Colonic mucosa (tissue), 4 donors: Measurements from ENCODE around the gene ZNF680. TPM values are rescaled to one million over a fixed set of nuclear protein-coding genes. Genes with fewer than 3 reads are reported as not detected.

ENCODE experiments used
- DNase-seq: peaks from one replicate; pipeline ENCODE4 v3.0.0-alpha.2; 2020
- H3K27ac ChIP-seq: fragments of 200-600 bp; one replicate; pipeline ENCODE4 v1.8.0; 2021
- H3K27me3 ChIP-seq: fragments of 200-600 bp; one replicate; pipeline ENCODE4 v1.8.0; 2021
- H3K36me3 ChIP-seq: fragments of 200-600 bp; one replicate; pipeline ENCODE4 v1.8.0; 2021
- H3K4me1 ChIP-seq: fragments of 200-600 bp; one replicate; pipeline ENCODE4 v1.8.0; 2021; ENCODE audit warnings: mild to moderate bottlenecking
- H3K4me3 ChIP-seq: fragments of 200-600 bp; one replicate; pipeline ENCODE4 v1.8.0; 2021
- H3K9ac ChIP-seq, 2 donors: one replicate each; pipeline ENCODE4 v1.7.0; 2013; ENCODE audit warnings: control low read depth in 2 of 2, low read depth in 2 of 2, low read length in 2 of 2
- H3K9me3 ChIP-seq: fragments of 200-600 bp; one replicate; pipeline ENCODE4 v1.8.0; 2021
- intact Hi-C: fragments of 100-400 bp; cut with DNase I; formaldehyde crosslinking; loops from one replicate; pipeline ENCODE4 v1.14.1; 2022
- total RNA-seq, 2 donors: library from RNA; stranded (reverse); fragmentation: NEBNext Ultra II Directional in 1 of 2; extraction: Animal tissue kit (Norgen Biotek cat#: 25700) in 1 of 2; gene quantifications; one replicate each; pipeline ENCODE4 v1.2.1, GENCODE V29; 2021
- TF ChIP-seq, protein P1 (sequence below): fragments of 200-600 bp; IDR thresholded peaks from one replicate; pipeline ENCODE4 v1.8.0; 2022; ENCODE audit warnings: antibody characterized with exemption, mild to moderate bottlenecking
- donor health status: healthy.
- donor health status: DM: no; HTN: no; CAD: no.
- donor health status: DM: no; HTN: no; CAD: no.

Gene ZNF680
- total RNA-seq, 2 donors from 2014 or later, result 7.2 to 11.4 TPM

- no peak for DNase-seq
- Histone ChIP-seq H3K9ac (no peak overlapping the region), H3K36me3 (no peaks in the 10 kb centered on the region), H3K4me3 (no peak overlapping the region), H3K9me3 (no peaks in the 10 kb centered on the region), H3K4me1 (no peaks in the 10 kb centered on the region), H3K27ac (no peak overlapping the region), H3K27me3 (no peaks in the 10 kb centered on the region)
- TF ChIP-seq, protein P1, sequence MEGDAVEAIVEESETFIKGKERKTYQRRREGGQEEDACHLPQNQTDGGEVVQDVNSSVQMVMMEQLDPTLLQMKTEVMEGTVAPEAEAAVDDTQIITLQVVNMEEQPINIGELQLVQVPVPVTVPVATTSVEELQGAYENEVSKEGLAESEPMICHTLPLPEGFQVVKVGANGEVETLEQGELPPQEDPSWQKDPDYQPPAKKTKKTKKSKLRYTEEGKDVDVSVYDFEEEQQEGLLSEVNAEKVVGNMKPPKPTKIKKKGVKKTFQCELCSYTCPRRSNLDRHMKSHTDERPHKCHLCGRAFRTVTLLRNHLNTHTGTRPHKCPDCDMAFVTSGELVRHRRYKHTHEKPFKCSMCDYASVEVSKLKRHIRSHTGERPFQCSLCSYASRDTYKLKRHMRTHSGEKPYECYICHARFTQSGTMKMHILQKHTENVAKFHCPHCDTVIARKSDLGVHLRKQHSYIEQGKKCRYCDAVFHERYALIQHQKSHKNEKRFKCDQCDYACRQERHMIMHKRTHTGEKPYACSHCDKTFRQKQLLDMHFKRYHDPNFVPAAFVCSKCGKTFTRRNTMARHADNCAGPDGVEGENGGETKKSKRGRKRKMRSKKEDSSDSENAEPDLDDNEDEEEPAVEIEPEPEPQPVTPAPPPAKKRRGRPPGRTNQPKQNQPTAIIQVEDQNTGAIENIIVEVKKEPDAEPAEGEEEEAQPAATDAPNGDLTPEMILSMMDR, result no peak
- intact Hi-C loops, result no loop called here
Measured at GRCh38 chr7:64606385-64606784, 43.5 kb upstream of the ZNF680 start.

DNA sequence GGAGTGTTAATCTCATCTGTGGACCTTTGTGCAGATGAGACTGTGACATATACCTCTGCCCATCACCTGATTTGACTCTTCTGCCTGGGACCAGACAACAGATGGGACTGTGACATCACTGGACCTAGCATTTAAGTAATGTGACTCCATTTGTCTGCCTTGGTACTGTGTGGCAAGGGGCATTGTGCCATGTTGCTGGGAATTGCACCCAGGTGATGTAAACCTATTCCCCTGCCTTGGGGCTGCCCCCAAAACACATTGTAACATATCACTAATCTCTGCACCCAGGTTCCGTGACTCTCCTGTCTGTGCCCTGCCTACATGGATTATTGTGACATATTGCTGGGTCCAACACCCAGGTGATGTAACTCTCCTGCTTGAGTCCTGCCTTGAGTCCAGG, 40.4 kb upstream of the ZNF680 start:
- intact Hi-C loops, result no loop called here
- Histone ChIP-seq H3K4me1 (no peaks in the 10 kb centered on the region), H3K9me3 (no peaks in the 10 kb centered on the region), H3K4me3 (no peak overlapping the region), H3K27ac (no peak overlapping the region), H3K27me3 (no peaks in the 10 kb centered on the region), H3K9ac (no peak overlapping the region), H3K36me3 (no peaks in the 10 kb centered on the region)
- DNase-seq, result no peak
- TF ChIP-seq, protein P1, result no peak

- H3K9ac ChIP-seq, result no peak overlapping the region
- TF ChIP-seq, protein P1, result no peak
- no peak for DNase-seq
- intact Hi-C loops, result no loop called here
- no peaks in the 10 kb centered on the region for H3K27me3 ChIP-seq
- no peaks in the 10 kb centered on the region for H3K9me3 ChIP-seq
- H3K4me3 ChIP-seq, result no peak overlapping the region
- H3K4me1 ChIP-seq, result no peaks in the 10 kb centered on the region
- H3K36me3 ChIP-seq, result no peaks in the 10 kb centered on the region
- H3K27ac ChIP-seq, result no peak overlapping the region
Measured at GRCh38 chr7:64602518-64602917, 39.6 kb upstream of the ZNF680 start.

- Histone ChIP-seq H3K27me3 (no peaks in the 10 kb centered on the region), H3K9me3 (no peaks in the 10 kb centered on the region), H3K27ac (no peak overlapping the region), H3K9ac (no peak overlapping the region), H3K4me1 (no peaks in the 10 kb centered on the region), H3K4me3 (no peak overlapping the region), H3K36me3 (no peaks in the 10 kb centered on the region)
- no peak for DNase-seq
- intact Hi-C loops, result no loop called here
- TF ChIP-seq, protein P1, result no peak
Measured at GRCh38 chr7:64602086-64602485, 39.2 kb upstream of the ZNF680 start.

GRCh38 chr7:64599359-64599758, 36.5 kb upstream of the ZNF680 start:
- no peak for DNase-seq
- Histone ChIP-seq H3K9ac (no peak overlapping the region), H3K4me3 (no peak overlapping the region), H3K36me3 (no peaks in the 10 kb centered on the region), H3K27ac (no peak overlapping the region), H3K27me3 (no peaks in the 10 kb centered on the region), H3K4me1 (no peaks in the 10 kb centered on the region), H3K9me3 (no peaks in the 10 kb centered on the region)
- TF ChIP-seq, protein P1, result no peak
- intact Hi-C loops, result no loop called here

GRCh38 chr7:64590971-64591370, 28.1 kb upstream of the ZNF680 start:
- no peak overlapping the region for H3K27ac ChIP-seq
- intact Hi-C loops, result no loop called here
- H3K9ac ChIP-seq, result no peak overlapping the region
- no peak overlapping the region for H3K4me3 ChIP-seq
- H3K9me3 ChIP-seq, result no peaks in the 10 kb centered on the region
- TF ChIP-seq, protein P1, result no peak
- no peaks in the 10 kb centered on the region for H3K27me3 ChIP-seq
- no peaks in the 10 kb centered on the region for H3K4me1 ChIP-seq
- DNase-seq, result no peak
- no peaks in the 10 kb centered on the region for H3K36me3 ChIP-seq
